Type B pancreatic cell (in vitro differentiated cells): ENCODE data around the gene HBS1L. TPM values are rescaled to one million over a fixed set of nuclear protein-coding genes. Genes with fewer than 3 reads are reported as not detected.

Experiments used
- DNase-seq: peaks from one replicate; pipeline ENCODE4 v3.0.0; 2021; ENCODE audit warnings: mixed read lengths; ENCODE audit not compliant: unreplicated experiment; ENCODE audit errors: extremely low spot score
- H3K27ac Mint-ChIP-seq: 2 replicates; pipeline ENCODE4 v1.8.0; 2021; ENCODE audit warnings: mild to moderate bottlenecking, mixed read lengths
- H3K27me3 Mint-ChIP-seq: 2 replicates; pipeline ENCODE4 v1.8.0; 2021; ENCODE audit warnings: mixed read lengths
- H3K36me3 Mint-ChIP-seq: 2 replicates; pipeline ENCODE4 v1.8.0; 2021; ENCODE audit warnings: mixed read lengths
- H3K4me1 Mint-ChIP-seq: one replicate; pipeline ENCODE4 v1.8.0; 2021; ENCODE audit warnings: mixed read lengths; ENCODE audit not compliant: unreplicated experiment
- H3K4me3 Mint-ChIP-seq: 2 replicates; pipeline ENCODE4 v1.8.0; 2021; ENCODE audit warnings: mild to moderate bottlenecking, mixed read lengths
- H3K9me3 Mint-ChIP-seq: 2 replicates; pipeline ENCODE4 v1.8.0; 2021; ENCODE audit warnings: mixed read lengths
- total RNA-seq: library from RNA; stranded (reverse); gene quantifications from 2 replicates; pipeline ENCODE4 v1.2.1, GENCODE V29; 2021; ENCODE audit warnings: low replicate concordance
- TF ChIP-seq, protein P1 (sequence below): fragments of 200-600 bp; sonication (generic); conservative IDR thresholded peaks from 2 replicates; pipeline ENCODE4 v1.5.0; 2021; ENCODE audit warnings: antibody characterized with exemption, mild to moderate bottlenecking

HBS1L gene
- total RNA-seq, 1 donor from 2014 or later = 71.0 TPM

DNA sequence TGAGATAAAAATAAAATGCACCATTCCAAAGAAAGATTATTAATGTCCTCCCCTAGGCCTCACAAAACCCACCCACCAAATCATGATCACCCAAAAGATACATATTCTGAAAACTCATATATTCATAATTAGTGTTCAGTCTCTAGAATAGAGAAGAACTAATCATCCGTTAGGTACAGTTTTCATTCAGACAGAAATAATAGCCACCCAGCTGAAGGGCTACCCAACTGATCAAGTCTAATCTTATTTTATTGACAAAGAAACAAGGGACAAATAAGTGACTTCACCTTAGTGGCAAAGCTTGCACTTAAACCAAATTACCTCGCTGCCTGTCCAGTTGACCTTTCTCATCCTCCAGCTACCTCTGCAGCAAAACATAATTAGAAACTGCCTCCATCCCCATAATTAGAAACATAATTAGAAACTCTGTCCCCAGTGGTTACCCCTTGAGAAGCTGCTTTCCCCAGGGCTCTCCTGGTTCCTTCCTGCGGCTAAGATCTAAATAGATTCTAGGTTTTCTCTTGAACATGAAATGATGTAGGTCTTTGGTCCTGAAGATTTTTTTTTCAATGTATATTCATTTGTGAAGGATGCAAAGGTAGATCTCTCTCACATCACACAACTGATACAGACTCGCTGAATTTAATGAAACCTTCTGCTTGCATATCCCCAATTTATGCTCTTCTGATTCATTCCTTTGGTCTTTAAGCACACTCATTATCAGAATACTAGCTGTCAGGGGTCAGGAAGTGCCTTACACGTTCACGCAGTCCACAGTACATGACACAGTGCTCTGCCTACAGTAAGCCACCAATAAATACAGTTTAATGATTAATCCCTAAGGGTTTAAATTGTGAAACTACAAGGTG, 46.3 kb downstream of the HBS1L start:
- Mint-ChIP-seq H3K27ac (no peak overlapping the region), H3K36me3 (peaks cover 11% of the 10 kb centered on the region)

DNA sequence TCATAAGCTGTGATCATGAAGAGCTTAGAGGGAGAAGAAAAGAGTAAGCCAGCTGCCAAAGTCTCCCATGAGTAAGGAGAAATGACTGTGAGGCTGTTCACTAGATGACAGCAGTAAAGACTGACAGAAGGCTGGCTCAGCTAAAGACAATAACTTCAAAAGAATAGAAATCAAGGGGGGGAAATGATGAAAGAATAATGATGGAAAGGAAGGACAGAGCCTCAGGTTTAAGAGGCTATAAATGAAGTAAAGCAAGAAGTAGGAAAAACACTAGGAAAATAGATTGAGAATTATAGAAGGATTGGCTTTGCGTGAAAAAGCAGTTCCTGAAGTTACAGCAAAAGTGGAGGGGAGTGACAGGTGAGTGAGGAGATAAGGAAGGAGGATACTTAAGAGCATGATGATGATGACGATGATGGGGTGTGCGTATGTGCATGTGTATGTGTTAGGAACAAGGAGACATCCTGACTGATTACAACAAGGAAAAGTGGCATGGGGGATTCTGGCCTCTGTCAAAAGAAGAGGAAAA, 48.2 kb downstream of the HBS1L start:
- H3K4me3 Mint-ChIP-seq = no peak overlapping the region
- H3K4me1 Mint-ChIP-seq = no peaks in the 10 kb centered on the region
- no peaks in the 10 kb centered on the region for H3K27me3 Mint-ChIP-seq
- TF ChIP-seq, protein P1, sequence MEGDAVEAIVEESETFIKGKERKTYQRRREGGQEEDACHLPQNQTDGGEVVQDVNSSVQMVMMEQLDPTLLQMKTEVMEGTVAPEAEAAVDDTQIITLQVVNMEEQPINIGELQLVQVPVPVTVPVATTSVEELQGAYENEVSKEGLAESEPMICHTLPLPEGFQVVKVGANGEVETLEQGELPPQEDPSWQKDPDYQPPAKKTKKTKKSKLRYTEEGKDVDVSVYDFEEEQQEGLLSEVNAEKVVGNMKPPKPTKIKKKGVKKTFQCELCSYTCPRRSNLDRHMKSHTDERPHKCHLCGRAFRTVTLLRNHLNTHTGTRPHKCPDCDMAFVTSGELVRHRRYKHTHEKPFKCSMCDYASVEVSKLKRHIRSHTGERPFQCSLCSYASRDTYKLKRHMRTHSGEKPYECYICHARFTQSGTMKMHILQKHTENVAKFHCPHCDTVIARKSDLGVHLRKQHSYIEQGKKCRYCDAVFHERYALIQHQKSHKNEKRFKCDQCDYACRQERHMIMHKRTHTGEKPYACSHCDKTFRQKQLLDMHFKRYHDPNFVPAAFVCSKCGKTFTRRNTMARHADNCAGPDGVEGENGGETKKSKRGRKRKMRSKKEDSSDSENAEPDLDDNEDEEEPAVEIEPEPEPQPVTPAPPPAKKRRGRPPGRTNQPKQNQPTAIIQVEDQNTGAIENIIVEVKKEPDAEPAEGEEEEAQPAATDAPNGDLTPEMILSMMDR = no peak
- peaks cover 11% of the 10 kb centered on the region for H3K36me3 Mint-ChIP-seq
- H3K9me3 Mint-ChIP-seq = no peaks in the 10 kb centered on the region
- DNase-seq = no peak
- no peak overlapping the region for H3K27ac Mint-ChIP-seq

More for the DNA sequence above, 46.3 kb downstream of the HBS1L start:
- TF ChIP-seq, protein P1 = no peak
- no peaks in the 10 kb centered on the region for H3K9me3 Mint-ChIP-seq
- no peaks in the 10 kb centered on the region for H3K4me1 Mint-ChIP-seq
- H3K4me3 Mint-ChIP-seq = no peak overlapping the region
- no peak for DNase-seq
- no peaks in the 10 kb centered on the region for H3K27me3 Mint-ChIP-seq

DNA sequence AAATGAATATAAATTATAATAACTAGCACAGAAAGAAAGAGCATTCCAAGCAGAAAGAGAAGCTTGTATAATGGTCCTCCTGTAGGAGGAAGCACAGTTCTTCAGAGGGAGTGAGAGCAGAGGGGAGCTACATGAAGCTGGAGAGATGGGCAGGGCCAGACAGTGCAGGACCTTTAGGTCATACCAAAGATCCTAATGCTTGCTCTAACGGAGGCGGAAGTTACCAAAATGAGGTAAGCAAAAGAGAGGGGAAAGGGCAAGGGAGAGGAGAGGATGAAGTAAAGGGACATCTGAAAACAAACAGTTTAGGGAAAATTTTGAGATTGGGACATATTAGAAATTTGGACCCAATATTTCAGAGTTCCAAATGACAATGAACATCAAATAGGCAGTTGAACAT, 50.2 kb downstream of the HBS1L start:
- Mint-ChIP-seq H3K27ac (no peak overlapping the region), H3K4me1 (no peaks in the 10 kb centered on the region), H3K9me3 (no peaks in the 10 kb centered on the region), H3K36me3 (peaks cover 7% of the 10 kb centered on the region), H3K27me3 (no peaks in the 10 kb centered on the region), H3K4me3 (no peak overlapping the region)
- TF ChIP-seq, protein P1 = no peak
- DNase-seq = no peak

DNA sequence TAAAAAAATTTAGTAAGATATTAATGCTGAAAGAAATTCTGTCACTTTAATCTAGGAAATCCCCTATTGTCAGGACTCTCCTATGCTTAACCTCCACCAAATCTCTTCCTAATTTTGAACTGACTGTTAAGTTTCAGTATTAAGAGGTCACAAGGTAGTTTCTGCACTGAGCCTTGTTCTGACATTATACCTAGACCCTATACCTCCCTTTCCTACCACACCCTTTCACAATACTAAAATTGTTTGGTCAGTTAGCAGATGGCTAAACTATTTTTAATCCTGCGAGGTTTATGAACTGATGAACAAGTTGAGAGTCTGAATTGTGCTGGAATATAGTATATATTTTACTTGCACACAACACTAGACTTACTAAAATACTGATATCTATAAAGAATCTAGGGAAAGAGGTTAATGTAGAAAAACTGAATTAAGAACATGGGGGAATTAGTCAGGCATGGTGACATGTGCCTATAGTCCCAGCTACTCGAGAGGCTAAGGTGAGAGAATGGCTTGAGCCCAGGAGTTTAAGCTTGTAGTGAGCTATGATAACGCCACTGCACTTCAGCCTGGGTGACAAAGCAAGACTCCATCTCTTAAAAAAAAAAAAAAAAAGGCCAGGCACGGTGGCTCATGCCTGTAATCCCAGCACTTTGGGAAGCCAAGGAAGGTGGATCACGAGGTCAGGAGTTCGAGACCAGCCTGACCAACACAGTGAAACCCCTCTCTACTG, 51.5 kb downstream of the HBS1L start:
- Mint-ChIP-seq H3K9me3 (no peaks in the 10 kb centered on the region), H3K4me1 (no peaks in the 10 kb centered on the region), H3K4me3 (no peak overlapping the region), H3K36me3 (peaks cover 3% of the 10 kb centered on the region), H3K27ac (no peak overlapping the region), H3K27me3 (no peaks in the 10 kb centered on the region)
- TF ChIP-seq, protein P1 = no peak
- DNase-seq = no peak

DNA sequence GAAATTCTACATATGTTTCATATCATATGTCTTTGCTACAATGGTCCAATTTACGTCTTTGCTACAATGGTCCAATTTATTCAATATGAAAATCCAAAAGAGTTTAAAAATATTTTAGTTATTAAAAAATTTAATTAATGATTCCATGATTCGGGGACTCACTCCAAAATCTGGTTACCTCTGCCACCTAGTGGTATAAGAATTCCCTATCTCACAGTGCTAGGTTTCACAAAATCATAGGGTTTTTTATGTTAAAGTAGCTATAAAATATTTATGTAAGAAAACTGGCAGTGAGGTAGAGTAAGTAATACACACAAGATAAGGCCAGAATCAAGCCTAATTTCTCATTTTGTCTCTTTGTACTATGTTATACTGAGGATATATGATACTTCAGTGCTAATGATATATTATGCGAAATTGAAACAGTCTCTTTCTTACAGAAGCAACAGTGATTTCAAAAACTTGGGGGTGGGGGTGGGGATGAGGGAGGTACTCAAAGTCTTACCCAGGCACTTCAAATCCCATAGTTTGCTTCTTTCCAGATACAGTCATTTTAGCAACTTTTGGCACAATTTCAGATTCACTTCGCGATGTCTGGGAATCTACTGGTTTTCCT, 52.3 kb downstream of the HBS1L start:
- no peak for DNase-seq
- no peaks in the 10 kb centered on the region for H3K27me3 Mint-ChIP-seq

More for the DNA sequence above, 52.3 kb downstream of the HBS1L start:
- Mint-ChIP-seq H3K4me1 (no peaks in the 10 kb centered on the region), H3K9me3 (no peaks in the 10 kb centered on the region), H3K4me3 (no peak overlapping the region), H3K27ac (no peak overlapping the region), H3K36me3 (no peaks in the 10 kb centered on the region)
- TF ChIP-seq, protein P1 = peak; percentile 80
